ENCODE data around the gene CCDC171.
"Not testable (repeated sequence)": the region's sequence is repeated elsewhere in the genome, so short reads cannot be mapped to it uniquely, and the experiment has no call there.

The CCDC171 gene

DNA sequence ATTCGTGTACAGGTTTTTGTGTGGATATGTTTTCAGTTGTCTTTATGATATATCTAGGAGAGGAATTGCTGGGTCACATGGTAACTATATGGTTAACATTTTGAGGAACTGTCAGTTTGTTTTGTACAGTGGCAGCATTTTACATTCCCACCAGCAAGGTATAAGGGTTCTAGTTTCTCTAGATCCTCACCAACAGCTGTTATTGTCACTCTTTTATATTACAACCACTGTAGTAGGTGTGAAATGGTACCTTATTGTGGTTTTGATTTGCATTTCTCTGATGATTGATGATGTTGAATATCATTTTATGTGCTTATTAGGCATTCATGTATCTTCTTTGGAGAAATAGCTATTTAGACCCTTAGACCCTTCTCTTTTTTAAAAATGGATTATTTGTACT is 82.9 kb downstream of the CCDC171 start:
- no peaks in the 10 kb centered on the region for H3K9me3 ChIP-seq (ENCODE audit: control insufficient read depth, insufficient read depth, low read length)
- no peaks in the 10 kb centered on the region for H3K27me3 ChIP-seq (ENCODE audit: control insufficient read depth, insufficient read depth, low read length)
- no peaks in the 10 kb centered on the region for H3K4me1 ChIP-seq (ENCODE audit: control insufficient read depth, insufficient read depth, low read length)
- H3K4me3 ChIP-seq (ENCODE audit: low read depth, low read length), result no peak overlapping the region
- no peaks in the 10 kb centered on the region for H3K36me3 ChIP-seq (ENCODE audit: control insufficient read depth, insufficient read depth, low read length)
- H3K9ac ChIP-seq (ENCODE audit: low read depth, low read length), result no peak overlapping the region

DNA sequence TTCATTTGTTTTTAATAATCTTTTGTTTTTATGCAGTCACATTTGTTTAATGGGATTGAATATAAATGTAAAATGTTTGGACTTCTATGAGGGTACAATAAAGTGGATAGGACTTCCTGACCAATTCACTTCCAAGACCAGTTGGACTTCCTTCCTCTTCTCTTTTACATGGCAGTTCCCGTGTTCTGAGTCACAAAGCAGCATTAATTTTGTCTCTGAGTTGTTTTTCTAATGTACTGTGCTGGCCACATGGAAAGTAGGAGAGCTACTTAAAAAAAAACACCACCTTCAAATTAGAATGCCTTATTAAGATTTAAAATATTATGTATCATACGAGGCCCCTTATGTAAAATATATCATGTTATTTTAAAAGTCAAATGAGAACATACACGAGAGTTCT is 87.3 kb downstream of the CCDC171 start:
- H3K9ac ChIP-seq (ENCODE audit: low read depth, low read length), result no peak overlapping the region
- H3K9me3 ChIP-seq (ENCODE audit: control insufficient read depth, insufficient read depth, low read length), result no peaks in the 10 kb centered on the region
- no peaks in the 10 kb centered on the region for H3K36me3 ChIP-seq (ENCODE audit: control insufficient read depth, insufficient read depth, low read length)
- no peaks in the 10 kb centered on the region for H3K27me3 ChIP-seq (ENCODE audit: control insufficient read depth, insufficient read depth, low read length)
- H3K4me1 ChIP-seq (ENCODE audit: control insufficient read depth, insufficient read depth, low read length), result no peaks in the 10 kb centered on the region
- H3K4me3 ChIP-seq (ENCODE audit: low read depth, low read length), result no peak overlapping the region

DNA sequence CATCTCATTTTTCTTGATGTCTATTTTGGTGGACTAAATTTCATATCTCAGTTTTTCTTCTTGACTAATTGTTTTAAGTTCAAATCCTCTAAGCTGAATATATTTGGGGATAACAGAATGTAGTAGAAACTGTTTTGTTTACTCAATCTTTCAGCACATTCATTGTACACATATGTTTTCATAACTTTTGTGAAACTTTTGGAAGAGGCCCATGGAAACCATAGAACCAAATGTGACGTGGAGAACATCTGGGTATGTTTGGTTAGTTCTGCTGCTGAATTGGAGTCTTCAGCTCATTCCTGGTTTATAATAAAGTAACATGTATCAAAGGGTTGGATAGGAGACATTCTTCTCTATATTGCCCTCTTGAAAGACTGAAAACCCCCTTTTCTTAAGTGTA is 88.4 kb downstream of the CCDC171 start:
- no peaks in the 10 kb centered on the region for H3K4me1 ChIP-seq (ENCODE audit: control insufficient read depth, insufficient read depth, low read length)
- H3K27me3 ChIP-seq (ENCODE audit: control insufficient read depth, insufficient read depth, low read length), result no peaks in the 10 kb centered on the region
- H3K9me3 ChIP-seq (ENCODE audit: control insufficient read depth, insufficient read depth, low read length), result no peaks in the 10 kb centered on the region
- H3K9ac ChIP-seq (ENCODE audit: low read depth, low read length), result no peak overlapping the region
- H3K4me3 ChIP-seq (ENCODE audit: low read depth, low read length), result no peak overlapping the region
- no peaks in the 10 kb centered on the region for H3K36me3 ChIP-seq (ENCODE audit: control insufficient read depth, insufficient read depth, low read length)

DNA sequence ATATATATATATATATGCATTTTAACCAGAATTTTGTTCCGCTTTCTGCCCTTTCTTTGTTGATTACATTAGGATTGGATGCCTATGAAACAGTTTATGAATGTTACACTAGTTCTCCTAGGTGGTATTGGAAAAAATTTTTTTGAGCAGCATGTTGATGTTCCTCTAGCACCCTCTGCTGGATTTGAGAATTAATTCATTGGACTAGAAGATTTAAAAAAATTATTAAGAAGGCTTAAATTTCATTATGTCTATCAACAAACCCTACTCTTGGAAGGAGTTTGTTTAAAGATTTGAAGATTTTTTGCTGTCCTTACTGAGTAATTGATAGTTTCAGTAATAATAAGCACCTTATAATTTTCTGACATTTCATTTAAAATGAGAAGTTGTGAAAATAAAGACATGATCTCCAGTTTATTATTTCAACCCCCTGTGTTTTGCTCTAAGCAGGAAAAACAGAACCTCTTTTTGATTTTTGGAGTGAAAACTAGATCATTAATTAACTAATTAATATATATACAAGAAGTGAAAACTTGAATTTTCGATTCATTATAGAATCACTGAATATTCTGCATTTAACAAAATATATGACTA is 89.6 kb downstream of the CCDC171 start:
- no peaks in the 10 kb centered on the region for H3K4me1 ChIP-seq (ENCODE audit: control insufficient read depth, insufficient read depth, low read length)
- H3K4me3 ChIP-seq (ENCODE audit: low read depth, low read length), result no peak overlapping the region
- no peak overlapping the region for H3K9ac ChIP-seq (ENCODE audit: low read depth, low read length)
- H3K27me3 ChIP-seq (ENCODE audit: control insufficient read depth, insufficient read depth, low read length), result no peaks in the 10 kb centered on the region
- no peaks in the 10 kb centered on the region for H3K9me3 ChIP-seq (ENCODE audit: control insufficient read depth, insufficient read depth, low read length)
- H3K36me3 ChIP-seq (ENCODE audit: control insufficient read depth, insufficient read depth, low read length), result no peaks in the 10 kb centered on the region

DNA sequence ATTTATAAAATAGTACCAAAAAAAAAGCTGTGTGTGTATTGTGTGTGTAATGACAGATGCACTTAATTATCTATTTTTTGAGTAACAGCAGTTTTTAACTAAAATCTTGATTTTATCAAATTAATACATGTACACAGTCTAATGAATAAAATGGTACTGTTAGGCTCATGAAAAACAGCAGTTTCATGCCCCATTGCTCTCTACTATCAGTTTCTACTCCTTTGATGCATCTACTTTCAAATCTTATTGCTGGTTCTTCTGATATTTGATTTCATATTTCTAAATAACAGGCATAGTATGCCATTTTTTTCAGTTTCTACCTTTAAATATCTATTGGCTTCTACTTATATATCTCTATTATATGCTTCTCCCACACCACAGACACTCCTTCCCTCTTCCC is 117.4 kb downstream of the CCDC171 start:
- H3K4me1 ChIP-seq (ENCODE audit: control insufficient read depth, insufficient read depth, low read length), result no peaks in the 10 kb centered on the region
- H3K4me3 ChIP-seq (ENCODE audit: low read depth, low read length), result no peak overlapping the region
- H3K9ac ChIP-seq (ENCODE audit: low read depth, low read length), result no peak overlapping the region
- no peaks in the 10 kb centered on the region for H3K36me3 ChIP-seq (ENCODE audit: control insufficient read depth, insufficient read depth, low read length)
- no peaks in the 10 kb centered on the region for H3K27me3 ChIP-seq (ENCODE audit: control insufficient read depth, insufficient read depth, low read length)
- no peaks in the 10 kb centered on the region for H3K9me3 ChIP-seq (ENCODE audit: control insufficient read depth, insufficient read depth, low read length)

DNA sequence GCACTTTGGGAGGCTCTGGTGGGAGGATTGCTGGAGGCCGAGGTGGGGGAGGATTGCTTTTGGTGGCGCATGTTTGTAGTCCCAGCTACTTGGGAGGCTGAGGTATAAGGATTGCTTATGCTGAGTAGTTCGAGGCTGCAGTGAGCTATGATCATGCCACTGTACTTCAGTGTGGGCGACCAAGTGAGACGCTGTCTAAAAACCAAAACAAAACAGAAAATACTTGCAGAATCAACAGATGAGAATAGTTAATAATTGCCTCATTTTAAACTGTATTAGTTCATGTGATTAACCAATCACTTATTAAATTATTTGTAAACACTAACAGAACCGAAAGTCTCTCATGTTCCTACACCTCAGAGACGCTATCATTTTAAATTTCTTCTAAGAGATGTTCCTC is 118.1 kb downstream of the CCDC171 start:
- Histone ChIP-seq H3K27me3 (ENCODE audit: control insufficient read depth, insufficient read depth, low read length) (no peaks in the 10 kb centered on the region), H3K4me3 (ENCODE audit: low read depth, low read length) (no peak overlapping the region), H3K4me1 (ENCODE audit: control insufficient read depth, insufficient read depth, low read length) (no peaks in the 10 kb centered on the region), H3K9ac (ENCODE audit: low read depth, low read length) (no peak overlapping the region), H3K36me3 (ENCODE audit: control insufficient read depth, insufficient read depth, low read length) (no peaks in the 10 kb centered on the region), H3K9me3 (ENCODE audit: control insufficient read depth, insufficient read depth, low read length) (no peaks in the 10 kb centered on the region)

DNA sequence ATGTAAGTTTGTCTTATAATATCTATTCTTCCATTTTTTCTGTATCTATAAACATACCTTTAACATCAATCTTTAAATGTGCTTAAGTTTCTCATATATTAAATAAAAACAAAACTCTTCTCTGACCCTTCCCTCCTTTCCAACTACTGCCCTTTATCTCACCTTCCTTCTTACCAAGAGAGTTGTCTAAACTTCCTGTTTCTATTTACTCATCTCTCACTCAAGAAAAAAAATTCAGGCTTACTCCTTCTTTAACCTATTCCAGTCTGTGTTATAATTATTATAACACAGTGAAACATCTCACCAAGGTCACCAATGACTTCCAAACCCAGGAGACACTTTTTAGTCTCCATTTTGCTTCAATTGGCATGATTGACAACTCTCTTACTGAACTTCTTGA is 140.9 kb downstream of the CCDC171 start:
- Histone ChIP-seq H3K36me3 (ENCODE audit: control insufficient read depth, insufficient read depth, low read length) (no peaks in the 10 kb centered on the region), H3K4me3 (ENCODE audit: low read depth, low read length) (no peak overlapping the region), H3K9me3 (ENCODE audit: control insufficient read depth, insufficient read depth, low read length) (no peaks in the 10 kb centered on the region), H3K9ac (ENCODE audit: low read depth, low read length) (no peak overlapping the region), H3K27me3 (ENCODE audit: control insufficient read depth, insufficient read depth, low read length) (no peaks in the 10 kb centered on the region), H3K4me1 (ENCODE audit: control insufficient read depth, insufficient read depth, low read length) (no peaks in the 10 kb centered on the region)

DNA sequence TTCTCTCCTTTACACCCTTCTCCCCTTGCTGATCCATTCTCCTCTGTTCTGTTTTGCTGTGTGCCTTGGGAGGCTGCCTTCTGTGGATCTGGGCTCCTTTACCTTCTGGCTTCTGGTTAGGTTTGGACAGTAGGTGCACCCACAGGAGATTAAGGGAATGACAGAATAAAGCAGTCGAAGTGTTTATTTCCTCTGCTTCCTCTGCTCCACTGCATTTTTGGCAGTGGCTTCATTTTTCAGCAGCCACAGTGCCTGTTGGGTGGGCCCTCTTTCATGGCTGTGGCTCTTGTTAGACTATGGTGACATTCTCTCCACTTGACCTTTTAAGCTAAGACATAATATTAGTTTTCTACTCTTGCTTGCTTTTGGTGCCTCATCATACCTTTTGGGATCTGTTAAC is 144.1 kb downstream of the CCDC171 start:
- no peak overlapping the region for H3K9ac ChIP-seq (ENCODE audit: low read depth, low read length)
- no peak overlapping the region for H3K4me3 ChIP-seq (ENCODE audit: low read depth, low read length)
- no peaks in the 10 kb centered on the region for H3K4me1 ChIP-seq (ENCODE audit: control insufficient read depth, insufficient read depth, low read length)

DNA sequence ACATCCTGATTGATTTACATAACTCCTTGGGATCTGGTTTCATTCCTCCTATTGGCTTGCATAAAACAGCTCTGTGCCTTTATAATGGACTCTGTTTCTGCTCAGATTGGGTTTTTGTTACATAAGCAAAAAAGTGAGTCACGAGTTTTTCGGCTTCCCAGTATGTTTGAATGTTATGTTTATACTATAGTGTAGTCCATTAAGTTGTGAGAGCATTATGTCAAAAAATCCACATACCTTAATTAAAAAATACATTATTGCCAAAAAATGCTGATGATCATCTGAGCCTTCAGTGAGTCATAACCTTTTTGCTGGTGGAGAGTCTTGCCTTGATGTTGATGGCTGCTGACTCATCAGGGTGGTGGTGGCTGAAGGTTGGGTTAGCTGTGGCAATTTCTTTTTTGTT is 144.6 kb downstream of the CCDC171 start:
- H3K27me3 ChIP-seq (ENCODE audit: control insufficient read depth, insufficient read depth, low read length), result no peaks in the 10 kb centered on the region
- H3K9ac ChIP-seq (ENCODE audit: low read depth, low read length), result no peak overlapping the region
- H3K36me3 ChIP-seq (ENCODE audit: control insufficient read depth, insufficient read depth, low read length), result no peaks in the 10 kb centered on the region
- no peaks in the 10 kb centered on the region for H3K9me3 ChIP-seq (ENCODE audit: control insufficient read depth, insufficient read depth, low read length)
- no peaks in the 10 kb centered on the region for H3K4me1 ChIP-seq (ENCODE audit: control insufficient read depth, insufficient read depth, low read length)
- no peak overlapping the region for H3K4me3 ChIP-seq (ENCODE audit: low read depth, low read length)

More for the DNA sequence above, 144.1 kb downstream of the CCDC171 start:
- Histone ChIP-seq H3K36me3 (ENCODE audit: control insufficient read depth, insufficient read depth, low read length) (no peaks in the 10 kb centered on the region), H3K27me3 (ENCODE audit: control insufficient read depth, insufficient read depth, low read length) (no peaks in the 10 kb centered on the region), H3K9me3 (ENCODE audit: control insufficient read depth, insufficient read depth, low read length) (no peaks in the 10 kb centered on the region)

DNA sequence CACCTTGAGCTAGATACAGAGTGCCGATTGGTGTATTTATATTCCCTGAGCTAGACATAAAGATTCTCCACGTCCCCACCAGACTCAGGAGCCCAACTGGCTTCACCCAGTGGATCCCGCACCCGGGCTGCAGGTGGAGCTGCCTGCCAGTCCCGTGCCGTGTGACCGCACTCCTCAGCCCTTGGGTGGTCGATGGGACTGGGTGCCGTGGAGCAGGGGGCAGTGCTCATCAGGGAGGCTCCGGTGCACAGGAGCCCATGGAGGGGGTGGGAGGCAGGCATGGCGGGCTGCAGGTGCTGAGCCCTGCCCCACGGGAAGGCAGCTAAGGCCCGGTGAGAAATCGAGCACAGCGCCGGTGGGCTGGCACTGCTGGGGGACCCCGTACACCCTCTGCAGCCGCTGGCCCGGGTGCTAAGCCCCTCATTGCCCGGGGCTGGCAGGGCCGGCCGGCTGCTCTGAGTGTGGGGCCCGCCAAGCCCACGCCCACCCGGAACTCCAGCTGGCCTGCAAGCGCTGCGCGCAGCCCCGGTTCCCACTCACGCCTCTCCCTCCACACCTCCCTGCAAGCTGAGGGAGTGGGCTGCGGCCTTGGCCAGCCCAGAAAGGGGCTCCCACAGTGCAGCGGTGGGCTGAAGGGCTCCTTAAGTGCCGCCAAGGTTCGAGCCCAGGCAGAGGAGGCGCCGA is 147.2 kb downstream of the CCDC171 start:
- H3K9ac ChIP-seq (ENCODE audit: low read depth, low read length); H3K4me3 ChIP-seq (ENCODE audit: low read depth, low read length); H3K27me3 ChIP-seq (ENCODE audit: control insufficient read depth, insufficient read depth, low read length); H3K4me1 ChIP-seq (ENCODE audit: control insufficient read depth, insufficient read depth, low read length); H3K9me3 ChIP-seq (ENCODE audit: control insufficient read depth, insufficient read depth, low read length); H3K36me3 ChIP-seq (ENCODE audit: control insufficient read depth, insufficient read depth, low read length): not testable (repeated sequence)

DNA sequence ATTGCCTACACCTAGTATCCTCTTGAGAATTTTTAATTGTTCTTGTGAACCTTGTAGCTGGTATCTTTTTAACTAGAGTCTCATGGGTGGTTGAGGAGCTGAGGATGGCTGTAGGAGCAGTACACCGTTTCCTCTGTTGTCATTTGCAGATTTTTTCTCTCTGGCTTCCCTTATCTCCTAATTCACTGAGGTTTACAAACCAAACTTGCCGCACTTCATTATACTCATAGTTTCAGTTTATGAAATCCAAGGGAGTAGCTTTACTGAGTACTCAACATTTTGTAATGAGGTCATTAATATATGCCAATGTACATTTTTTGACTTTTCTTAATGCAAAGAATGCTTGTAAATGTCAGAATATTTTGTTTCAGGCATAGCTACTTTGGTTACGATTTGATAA is 154.2 kb downstream of the CCDC171 start:
- H3K4me3 ChIP-seq (ENCODE audit: low read depth, low read length), result no peak overlapping the region
- no peaks in the 10 kb centered on the region for H3K36me3 ChIP-seq (ENCODE audit: control insufficient read depth, insufficient read depth, low read length)
- H3K9ac ChIP-seq (ENCODE audit: low read depth, low read length), result no peak overlapping the region
- no peaks in the 10 kb centered on the region for H3K27me3 ChIP-seq (ENCODE audit: control insufficient read depth, insufficient read depth, low read length)
- no peaks in the 10 kb centered on the region for H3K9me3 ChIP-seq (ENCODE audit: control insufficient read depth, insufficient read depth, low read length)
- H3K4me1 ChIP-seq (ENCODE audit: control insufficient read depth, insufficient read depth, low read length), result no peaks in the 10 kb centered on the region

DNA sequence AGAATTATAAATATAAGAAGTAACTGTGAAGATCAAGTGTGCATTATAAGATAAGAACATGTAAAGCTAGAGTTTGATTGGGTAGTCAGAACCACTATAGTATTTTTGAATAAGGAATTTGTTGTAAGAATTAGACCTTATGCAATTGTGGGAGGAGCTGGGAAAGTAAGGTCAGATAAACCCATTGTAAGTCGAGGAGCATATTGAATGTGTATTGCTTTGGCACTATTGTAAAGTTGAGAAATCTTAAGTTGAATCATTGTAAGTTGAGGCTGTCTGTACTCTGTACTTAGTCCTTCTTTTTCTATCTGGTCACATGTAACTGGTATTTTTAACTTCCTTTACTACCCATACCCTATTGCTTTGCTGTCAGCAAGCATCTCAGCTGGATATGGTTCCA is 158.7 kb downstream of the CCDC171 start:
- Histone ChIP-seq H3K9ac (ENCODE audit: low read depth, low read length) (no peak overlapping the region), H3K27me3 (ENCODE audit: control insufficient read depth, insufficient read depth, low read length) (no peaks in the 10 kb centered on the region), H3K4me1 (ENCODE audit: control insufficient read depth, insufficient read depth, low read length) (no peaks in the 10 kb centered on the region), H3K4me3 (ENCODE audit: low read depth, low read length) (no peak overlapping the region), H3K36me3 (ENCODE audit: control insufficient read depth, insufficient read depth, low read length) (no peaks in the 10 kb centered on the region), H3K9me3 (ENCODE audit: control insufficient read depth, insufficient read depth, low read length) (no peaks in the 10 kb centered on the region)

Data from iPS-15b (cell line).